ENCODE measurements around the gene PHF3. TPM values are rescaled to one million over a fixed set of nuclear protein-coding genes. Genes with fewer than 3 reads are reported as not detected.
A peak's percentile ranks its signal among the peaks of the same experiment; 100 is the strongest.

Gene PHF3
- total and polyA plus RNA-seq, 4 donors, result 8.3 to 137 (median 25.2) TPM

- H3K4me1 ChIP-seq (ENCODE audit: control insufficient read depth in 5 of 5, insufficient read depth in 5 of 5, low read length in 5 of 5), result peaks cover 0 to 28% (median 4%) of the 10 kb centered on the region in 5 donors
- 47 to 59% methylated on average over 2 of the region's 2 CpGs for WGBS, 2 donors
- ATAC-seq (ENCODE audit: insufficient read depth, low FRiP score), result no peak
These were observed 4.5 kb downstream of the PHF3 start for GRCh38 chr6:63640062-63640461.

GRCh38 chr6:63643862-63644261 is 8.3 kb downstream of the PHF3 start:
- ATAC-seq (ENCODE audit: insufficient read depth, low FRiP score), result no peak
- 1 to 14% methylated on average over 1 of the region's 1 CpG for WGBS, 2 donors
- TF ChIP-seq CTCF (IDR thresholded peaks at IDR 0.05; ENCODE audit: control extremely low read depth, extremely low read depth), result no peak
- peak in 2 of 3 donors; percentile 22 to 46 for DNase-seq
- no peak overlapping the region for H3K4me3 ChIP-seq
- peaks cover 0 to 5% (median 1%) of the 10 kb centered on the region in 4 donors for H3K36me3 ChIP-seq (ENCODE audit: control insufficient read depth in 4 of 4, insufficient read depth in 4 of 4, low read length in 4 of 4)
- H3K9ac ChIP-seq (ENCODE audit: insufficient read depth in 1 of 2, low read length in 2 of 2), result no peak overlapping the region
- no peak overlapping the region for H3K27ac ChIP-seq (ENCODE audit: low read depth in 1 of 2, low read length in 1 of 2)
- no peaks in the 10 kb centered on the region for H3K9me3 ChIP-seq (ENCODE audit: control insufficient read depth in 4 of 4, insufficient read depth in 3 of 4, low read length in 3 of 4)
- no peaks in the 10 kb centered on the region for H3K27me3 ChIP-seq (ENCODE audit: control insufficient read depth in 3 of 3, insufficient read depth in 3 of 3, low read length in 2 of 3)
- H3K4me1 ChIP-seq (ENCODE audit: control insufficient read depth in 5 of 5, insufficient read depth in 5 of 5, low read length in 5 of 5), result peaks cover 0 to 21% (median 5%) of the 10 kb centered on the region in 5 donors

More at GRCh38 chr6:63640062-63640461, 4.5 kb downstream of the PHF3 start:
- H3K27me3 ChIP-seq (ENCODE audit: control insufficient read depth in 3 of 3, insufficient read depth in 3 of 3, low read length in 2 of 3), result no peaks in the 10 kb centered on the region
- H3K9me3 ChIP-seq (ENCODE audit: control insufficient read depth in 4 of 4, insufficient read depth in 3 of 4, low read length in 3 of 4), result no peaks in the 10 kb centered on the region
- DNase-seq, result no peak
- H3K27ac ChIP-seq (ENCODE audit: low read depth in 1 of 2, low read length in 1 of 2), result no peak overlapping the region
- no peak for TF ChIP-seq CTCF (IDR thresholded peaks at IDR 0.05; ENCODE audit: control extremely low read depth, extremely low read depth)
- no peak overlapping the region for H3K9ac ChIP-seq (ENCODE audit: insufficient read depth in 1 of 2, low read length in 2 of 2)
- peaks cover 0 to 5% (median under 1%) of the 10 kb centered on the region in 4 donors for H3K36me3 ChIP-seq (ENCODE audit: control insufficient read depth in 4 of 4, insufficient read depth in 4 of 4, low read length in 4 of 4)
- H3K4me3 ChIP-seq, result no peak overlapping the region

DNA sequence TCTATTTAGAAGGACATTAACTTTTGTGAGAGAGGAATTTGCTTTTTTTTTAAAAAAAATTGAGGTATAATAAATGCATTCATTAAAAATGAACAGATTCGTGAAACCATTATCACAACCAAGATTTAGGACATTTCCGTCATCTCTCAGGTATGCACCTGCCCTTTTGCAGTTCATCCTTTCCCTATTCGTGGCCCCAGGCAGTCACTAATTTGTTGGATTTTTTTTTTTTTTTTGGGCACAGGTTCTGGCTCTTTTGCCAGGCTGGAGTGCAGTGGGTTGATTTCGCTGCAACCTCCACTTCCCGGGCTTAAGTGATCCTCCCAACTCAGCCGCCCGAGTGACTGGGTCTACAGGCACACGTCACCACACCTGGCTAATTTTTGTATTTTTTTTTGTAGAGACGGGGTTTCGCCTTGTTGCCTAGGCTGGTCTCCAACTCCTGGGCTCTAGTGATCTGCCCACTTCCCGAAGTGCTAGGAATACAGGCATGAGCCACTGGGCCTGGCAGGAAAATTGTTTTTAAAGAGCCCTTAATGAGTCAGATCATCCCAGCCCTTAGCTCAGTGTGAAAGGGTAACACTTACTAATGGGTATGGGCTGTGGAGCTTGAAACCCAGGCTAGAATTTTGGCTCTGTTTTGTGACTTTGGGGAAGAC is 9.2 kb downstream of the PHF3 start:
- peaks cover 0 to 5% (median 1%) of the 10 kb centered on the region in 4 donors for H3K36me3 ChIP-seq (ENCODE audit: control insufficient read depth in 4 of 4, insufficient read depth in 4 of 4, low read length in 4 of 4)
- H3K9ac ChIP-seq (ENCODE audit: insufficient read depth in 1 of 2, low read length in 2 of 2), result no peak overlapping the region
- peaks cover 0 to 21% (median 10%) of the 10 kb centered on the region in 5 donors for H3K4me1 ChIP-seq (ENCODE audit: control insufficient read depth in 5 of 5, insufficient read depth in 5 of 5, low read length in 5 of 5)
- ATAC-seq (ENCODE audit: insufficient read depth, low FRiP score), result peak; percentile 93
- DNase-seq, result no peak
- no peaks in the 10 kb centered on the region for H3K27me3 ChIP-seq (ENCODE audit: control insufficient read depth in 3 of 3, insufficient read depth in 3 of 3, low read length in 2 of 3)
- peak overlapping the region in 1 of 2 donors; percentile 41 for H3K27ac ChIP-seq (ENCODE audit: low read depth in 1 of 2, low read length in 1 of 2)
- TF ChIP-seq CTCF (IDR thresholded peaks at IDR 0.05; ENCODE audit: control extremely low read depth, extremely low read depth), result no peak
- 77 to 91% methylated on average over 11 of the region's 11 CpGs for WGBS, 2 donors
- H3K4me3 ChIP-seq, result no peak overlapping the region
- H3K9me3 ChIP-seq (ENCODE audit: control insufficient read depth in 4 of 4, insufficient read depth in 3 of 4, low read length in 3 of 4), result no peaks in the 10 kb centered on the region

All from lung (tissue), 12 donors.